Stimulated activated CD8-positive, alpha-beta memory T cell treated with anti-CD3 and anti-CD28 coated beads, Interleukin-7, amount 100 ng/mL, for 1 hour (primary cell): Measurements from ENCODE around the gene MFNG.

Experiments used
- DNase-seq, 2 donors: peaks; one replicate each; pipeline ENCODE4 v3.0.0-alpha.2; 2020; ENCODE audit warnings: low read depth in 2 of 2

Gene MFNG

GRCh38 chr22:37425800-37426705 lies 60.1 kb downstream of the MFNG start:
- DNase-seq = no peak

- no peak for DNase-seq
These were observed 60.8 kb downstream of the MFNG start for GRCh38 chr22:37425369-37425768.

DNA sequence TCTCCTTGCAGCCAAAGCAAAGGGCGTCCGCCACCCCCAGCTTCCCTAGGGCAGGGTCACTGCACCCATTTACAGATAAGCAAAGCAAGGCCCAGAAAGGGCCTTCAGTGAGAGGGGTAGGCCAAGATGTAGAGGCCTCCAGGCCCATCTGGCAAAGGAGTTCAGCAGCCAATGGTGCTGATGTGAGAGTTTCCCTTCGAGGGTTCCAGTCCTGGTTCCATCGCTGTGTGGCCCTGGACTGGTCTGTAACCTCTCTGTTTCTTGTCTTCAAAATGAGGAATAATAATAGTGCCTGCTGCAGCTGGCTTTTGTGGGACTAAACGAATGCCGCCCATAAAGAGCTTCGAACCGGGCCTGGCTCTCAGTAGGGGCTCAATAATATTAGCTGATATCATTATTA lies 62.9 kb downstream of the MFNG start:
- DNase-seq = no peak

- no peak for DNase-seq
These were observed 64.7 kb downstream of the MFNG start for GRCh38 chr22:37421468-37421877.

DNA sequence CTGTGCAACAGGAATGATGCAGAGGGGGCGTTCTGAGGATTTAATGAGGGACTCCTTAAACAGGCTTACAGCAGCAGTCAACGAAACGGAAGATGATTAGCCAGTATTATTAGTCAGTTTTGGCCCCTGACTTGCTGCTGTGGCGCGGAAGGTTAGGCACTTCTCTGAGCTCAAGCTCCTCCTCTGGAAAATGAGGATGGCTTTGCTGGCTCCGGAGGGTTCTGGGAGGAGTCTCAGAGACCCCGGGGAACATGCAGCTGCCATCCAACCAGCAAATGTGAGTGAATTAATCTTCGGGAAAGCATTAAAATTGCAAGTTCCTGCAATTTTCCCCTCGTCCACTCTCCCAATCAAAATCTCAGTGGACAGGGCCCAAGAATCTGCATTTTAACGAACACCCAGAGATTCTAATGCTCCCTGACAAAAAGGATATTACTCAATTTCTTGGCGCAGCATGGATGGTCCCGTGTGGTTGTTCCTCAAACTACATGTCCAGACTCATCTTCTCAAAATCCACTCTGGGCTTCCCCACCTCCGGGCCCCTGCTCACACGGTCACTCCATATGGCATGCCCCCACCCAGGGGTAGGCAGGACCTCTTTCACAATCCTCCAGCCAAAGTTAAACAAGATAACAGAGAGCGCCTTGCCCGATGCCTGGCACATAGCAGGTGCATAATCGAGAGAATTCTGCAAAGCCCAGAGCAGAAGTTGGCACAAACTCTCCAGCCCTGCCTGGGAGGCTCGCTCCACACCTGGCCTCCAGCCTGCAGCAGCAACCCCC lies 65.3 kb downstream of the MFNG start:
- DNase-seq = no peak

- DNase-seq = no peak
These were observed 66.1 kb downstream of the MFNG start for GRCh38 chr22:37419969-37420685.

- no peak for DNase-seq
These were observed 66.7 kb downstream of the MFNG start for GRCh38 chr22:37419370-37419968.
